Cerebellar cortex (tissue), 1 donor: ENCODE results near the gene SH3D21.

Experiments used
- DNase-seq: peaks from one replicate; pipeline ENCODE4 v3.0.0-alpha.2; 2015; ENCODE audit warnings: low spot score

Gene SH3D21

DNA sequence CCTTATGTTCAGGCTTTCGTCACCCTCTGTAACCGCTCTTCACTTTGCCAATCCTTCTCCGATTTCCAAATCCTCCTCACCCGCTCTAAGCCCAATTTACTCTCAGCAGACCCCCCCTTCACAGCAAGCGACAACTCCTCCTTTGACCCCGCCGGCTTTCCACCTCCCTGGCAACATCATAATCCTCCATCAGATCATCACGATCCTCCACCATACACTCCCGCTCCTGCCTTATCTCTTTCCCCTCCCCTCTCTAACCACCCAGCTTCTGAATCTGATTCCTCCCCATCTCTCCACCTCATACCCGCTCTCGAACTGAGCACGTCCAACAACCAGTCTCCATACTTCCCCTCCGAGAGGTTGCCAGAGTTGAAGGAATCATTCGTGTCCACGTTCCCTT, 24.8 kb downstream of the SH3D21 start:
- DNase-seq = no peak

DNA sequence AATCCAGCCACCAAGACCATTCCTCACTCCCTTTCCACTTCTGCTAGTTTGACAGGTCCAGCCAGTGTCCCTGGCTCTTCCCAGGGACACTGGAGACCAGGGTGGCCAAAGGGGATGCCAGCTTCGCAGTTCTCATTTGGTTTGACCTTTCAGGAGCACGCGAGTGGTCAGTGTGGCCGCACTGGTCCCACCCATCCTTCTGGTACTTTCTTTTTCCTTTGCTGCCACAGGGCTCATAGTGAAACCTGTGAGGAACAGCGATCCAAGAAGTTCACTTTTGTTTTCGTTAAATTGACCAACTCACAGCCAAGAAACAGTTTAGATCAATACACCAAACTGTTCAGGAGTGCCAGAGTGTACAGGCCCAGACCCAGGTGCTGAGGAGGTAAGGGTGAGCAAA, 31.7 kb downstream of the SH3D21 start:
- DNase-seq = no peak

DNA sequence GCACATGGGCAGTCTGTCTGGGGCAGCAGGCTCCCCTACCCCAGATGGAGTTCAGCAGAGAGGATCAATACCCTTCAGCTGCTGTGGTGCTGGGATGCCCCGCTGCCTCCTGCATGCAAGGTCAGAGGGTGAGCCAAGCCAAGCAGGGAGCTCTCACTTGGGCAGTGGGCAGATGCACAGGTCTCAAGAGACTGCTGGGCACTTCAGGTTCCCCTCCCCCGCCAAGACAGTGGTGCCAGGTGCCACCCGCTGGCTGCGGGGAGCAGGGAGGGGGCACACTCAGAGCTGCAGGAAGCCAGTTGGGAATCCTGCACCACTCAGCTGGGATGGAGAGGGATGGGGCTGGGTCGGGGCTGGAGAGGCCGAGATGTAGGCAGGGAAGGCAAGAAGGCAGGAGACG, 33.0 kb downstream of the SH3D21 start:
- DNase-seq = no peak

DNA sequence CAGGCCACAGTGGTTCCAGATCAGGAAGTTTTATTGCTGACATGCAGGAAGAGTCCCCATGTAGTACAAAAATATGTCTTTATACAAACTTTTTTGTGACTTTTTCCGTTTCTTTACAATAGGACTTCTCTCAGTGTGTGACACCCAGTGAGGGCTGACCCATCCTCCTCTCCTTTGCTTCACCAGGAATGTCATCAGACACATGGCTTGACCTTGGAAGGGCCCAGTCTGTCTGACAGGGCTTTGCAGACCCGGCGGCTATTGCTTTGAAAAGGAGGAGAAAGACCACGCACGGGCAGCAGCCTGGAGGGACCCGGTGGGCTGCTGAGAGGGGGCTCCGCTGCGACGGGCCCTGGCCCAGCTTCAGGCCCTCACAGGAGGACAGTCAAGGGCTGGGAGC, 33.4 kb downstream of the SH3D21 start:
- DNase-seq = no peak

DNA sequence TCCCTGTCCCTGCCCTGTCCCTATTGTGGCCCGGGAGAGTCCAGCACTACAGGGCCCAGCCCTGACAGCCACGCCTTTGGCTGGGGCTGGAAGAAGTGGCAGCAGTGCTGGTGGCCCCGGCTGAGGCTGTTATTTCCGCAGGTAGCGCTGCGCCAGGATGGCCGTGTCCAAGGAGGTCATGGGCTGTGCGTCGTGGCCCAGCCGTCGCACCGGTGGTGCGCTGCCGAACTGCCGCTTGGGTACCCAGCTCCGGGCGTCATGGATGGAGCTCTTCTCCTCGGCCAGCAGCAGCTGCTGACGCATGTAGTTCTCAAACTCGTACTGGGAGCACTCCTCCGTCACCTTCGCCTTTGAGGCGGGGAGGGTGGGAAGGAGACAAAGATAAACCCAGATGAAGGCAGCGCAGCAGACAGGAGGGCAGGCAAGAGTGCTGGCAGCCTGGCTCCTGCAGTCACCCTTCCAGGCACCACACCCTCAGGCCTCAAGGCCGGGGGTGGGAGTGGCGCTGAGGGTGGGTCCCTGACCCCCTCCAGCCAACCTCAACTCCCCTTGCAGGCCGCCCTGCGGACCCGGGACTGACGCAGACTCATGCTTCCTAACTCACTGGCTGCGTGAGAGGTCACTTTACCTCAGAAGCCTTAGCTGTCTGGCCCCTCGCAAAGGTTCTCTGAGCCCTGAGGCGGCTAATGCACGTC, 35.6 kb downstream of the SH3D21 start:
- no peak for DNase-seq

DNA sequence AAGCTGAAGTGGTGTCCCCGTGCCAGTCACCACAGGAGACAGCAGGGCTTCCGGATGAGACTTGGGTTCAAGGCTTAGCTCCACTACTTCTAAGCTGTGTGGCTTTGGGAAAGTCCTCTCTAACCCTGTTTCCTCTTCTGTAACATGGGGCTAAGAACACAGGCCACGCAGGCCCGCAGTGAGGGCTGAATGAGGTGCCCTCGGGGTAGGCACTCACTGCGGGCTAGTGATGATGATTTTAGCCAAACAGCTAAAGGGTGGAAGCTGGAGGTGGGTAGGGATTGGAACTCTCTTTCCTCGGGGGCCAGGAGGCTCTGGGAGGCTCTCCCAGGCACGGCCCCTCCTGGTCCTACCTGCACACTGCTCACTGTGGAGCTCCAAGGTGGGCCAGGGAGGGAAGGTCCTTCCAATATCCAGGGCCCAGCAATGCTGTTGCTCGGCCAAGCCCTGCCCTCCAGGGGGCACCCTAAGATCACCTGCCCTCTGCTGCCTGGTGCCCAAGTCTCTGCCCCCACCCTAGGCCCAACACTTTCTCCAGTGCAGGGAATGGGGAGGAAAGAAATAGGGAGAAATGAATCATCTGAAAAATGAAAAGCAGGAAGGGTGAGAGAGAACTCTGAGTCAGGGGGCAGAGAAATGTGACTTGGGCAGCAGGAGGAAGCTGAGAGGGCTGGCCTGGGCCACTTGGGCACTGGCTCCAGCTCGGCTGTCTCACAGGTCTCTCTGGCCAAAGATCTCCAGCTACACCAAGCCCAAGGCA, 36.4 kb downstream of the SH3D21 start:
- DNase-seq = peak; percentile 49

DNA sequence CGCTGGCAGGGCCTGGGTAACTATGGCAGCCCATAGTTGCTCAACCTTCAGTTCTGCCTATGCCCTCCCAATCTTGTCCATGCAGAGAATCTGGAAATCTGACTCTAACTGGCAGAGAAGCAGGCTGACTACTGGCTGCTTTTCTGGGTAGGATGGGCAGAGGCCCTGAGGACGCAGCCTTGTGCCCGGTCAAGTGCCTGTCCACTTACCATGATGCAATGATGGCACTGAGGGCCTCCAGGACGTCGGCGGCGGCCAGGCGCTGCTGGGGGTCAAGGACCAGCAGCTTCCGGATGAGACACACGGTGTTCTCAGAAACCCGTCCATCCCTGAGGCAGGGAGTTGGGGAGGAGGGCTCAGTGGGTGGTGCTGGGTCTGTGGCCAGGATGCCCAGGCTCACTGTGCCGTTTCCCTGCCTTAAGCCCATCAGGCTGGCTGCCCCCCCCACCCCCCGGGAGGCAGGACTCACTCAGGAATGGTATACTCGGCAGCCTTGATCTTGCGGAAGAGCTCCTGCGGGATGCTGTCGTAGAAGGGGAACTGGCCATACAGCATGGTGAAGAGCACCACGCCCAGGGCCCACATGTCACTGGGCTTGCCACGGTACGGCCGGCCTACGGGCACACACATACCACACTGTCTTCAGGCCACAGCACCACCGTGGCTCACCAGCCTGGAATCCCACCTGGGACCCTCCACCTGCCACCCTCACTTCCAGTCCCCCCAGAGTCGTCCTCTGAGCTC, 37.7 kb downstream of the SH3D21 start:
- no peak for DNase-seq

DNA sequence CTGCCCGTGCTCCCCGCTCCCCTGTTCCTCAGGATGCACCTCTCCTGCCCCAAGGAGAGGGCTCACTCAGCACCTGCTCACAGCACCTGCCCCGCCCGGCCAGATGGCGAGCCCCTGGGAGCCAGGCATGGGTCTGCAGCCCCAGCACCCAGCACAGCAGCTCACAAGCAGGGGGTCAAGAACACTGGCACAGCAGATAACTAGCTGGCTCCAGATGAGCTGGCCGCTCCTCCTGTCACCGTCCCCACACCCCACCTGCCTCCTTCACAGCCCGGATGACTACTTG, 38.2 kb downstream of the SH3D21 start:
- no peak for DNase-seq

DNA sequence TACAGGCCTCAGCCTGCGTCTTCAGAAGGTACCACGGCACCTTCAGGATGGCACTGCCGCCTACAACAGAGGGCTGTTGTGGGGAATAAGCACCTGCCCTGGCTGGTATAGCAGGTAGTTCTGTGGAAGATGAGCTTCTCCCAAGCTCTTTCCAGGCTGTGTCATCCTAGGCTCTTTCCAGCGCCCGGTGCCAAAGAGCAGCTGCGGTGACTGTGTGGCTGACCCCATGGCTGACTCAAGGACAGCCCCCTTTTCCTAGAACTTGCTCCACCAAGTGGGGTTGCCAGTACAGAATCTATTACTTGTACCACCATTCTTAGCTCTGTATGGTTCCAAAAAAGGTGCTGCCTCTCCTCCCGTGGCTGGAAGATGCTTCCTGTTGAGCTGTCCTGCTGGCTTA, 39.2 kb downstream of the SH3D21 start:
- DNase-seq = no peak

DNA sequence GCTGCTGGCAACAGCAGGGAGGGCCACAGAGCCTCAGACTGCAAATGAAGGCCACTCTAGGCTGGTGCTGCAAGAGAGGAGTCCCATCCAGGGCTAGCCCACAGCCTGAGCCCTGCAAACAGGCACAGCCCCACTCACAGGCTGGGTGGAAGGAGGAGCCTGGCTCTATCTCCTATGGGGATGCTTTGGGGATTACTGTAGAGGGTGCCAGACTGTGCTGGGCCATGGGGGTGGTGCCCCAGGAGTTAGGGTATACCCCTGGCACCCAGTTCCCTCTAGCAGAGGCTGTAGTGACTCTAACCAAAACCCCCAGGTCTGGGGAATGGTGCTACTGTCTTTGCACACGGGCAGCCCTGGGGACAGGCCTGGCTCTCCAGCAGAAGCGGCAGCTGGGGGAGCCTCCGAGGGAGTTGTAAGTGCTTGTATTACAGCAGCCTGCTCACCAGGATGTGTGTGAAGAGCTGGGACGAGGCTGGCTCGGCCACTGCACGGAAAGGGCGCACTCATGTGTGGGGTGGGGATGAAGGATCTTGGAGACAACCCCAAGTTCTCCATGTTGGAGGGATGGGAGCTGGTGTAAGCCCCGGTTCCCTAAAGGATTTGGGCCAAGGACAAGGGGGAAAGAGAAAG, 40.7 kb downstream of the SH3D21 start:
- DNase-seq = no peak

DNA sequence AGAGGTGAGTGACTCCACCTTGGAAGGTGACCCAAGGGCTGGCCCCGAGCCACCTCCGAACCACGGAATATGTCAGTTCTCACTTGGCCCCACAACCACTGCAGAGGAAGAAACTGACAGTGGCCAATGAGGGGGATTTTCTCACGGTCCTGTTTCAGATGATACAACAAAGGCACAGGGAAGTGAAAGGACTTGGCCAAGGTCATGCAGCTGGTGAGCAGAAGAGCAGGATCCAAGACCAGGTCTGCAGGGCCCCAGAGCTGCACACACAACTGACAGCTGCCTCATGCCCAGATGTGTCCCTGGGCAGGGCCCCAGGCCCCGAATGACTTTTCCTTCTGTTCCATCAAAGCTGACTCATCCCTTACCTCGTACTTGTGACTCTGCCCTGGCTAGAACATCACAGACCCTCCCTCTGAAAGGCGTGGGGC, 43.1 kb downstream of the SH3D21 start:
- DNase-seq = no peak

DNA sequence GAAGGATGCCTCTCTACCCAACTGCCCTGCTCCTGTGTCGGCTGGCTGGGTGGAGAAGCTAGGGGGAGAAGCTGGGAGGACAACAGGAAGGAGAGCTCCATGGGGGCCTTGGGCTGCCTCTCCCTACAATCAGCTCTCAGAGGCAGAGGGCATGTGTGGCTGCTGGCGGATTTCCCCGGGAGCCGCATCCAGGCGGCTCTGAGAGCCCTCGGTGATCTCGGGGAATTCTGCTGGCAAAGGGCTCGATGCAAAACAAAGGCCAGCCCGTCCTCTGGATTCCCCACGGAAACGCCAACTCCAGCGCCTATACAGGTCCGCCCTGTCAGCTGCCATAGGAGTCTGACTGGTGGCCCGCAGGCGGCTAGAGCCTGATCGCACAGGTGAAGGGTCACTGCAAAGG, 43.7 kb downstream of the SH3D21 start:
- no peak for DNase-seq

DNA sequence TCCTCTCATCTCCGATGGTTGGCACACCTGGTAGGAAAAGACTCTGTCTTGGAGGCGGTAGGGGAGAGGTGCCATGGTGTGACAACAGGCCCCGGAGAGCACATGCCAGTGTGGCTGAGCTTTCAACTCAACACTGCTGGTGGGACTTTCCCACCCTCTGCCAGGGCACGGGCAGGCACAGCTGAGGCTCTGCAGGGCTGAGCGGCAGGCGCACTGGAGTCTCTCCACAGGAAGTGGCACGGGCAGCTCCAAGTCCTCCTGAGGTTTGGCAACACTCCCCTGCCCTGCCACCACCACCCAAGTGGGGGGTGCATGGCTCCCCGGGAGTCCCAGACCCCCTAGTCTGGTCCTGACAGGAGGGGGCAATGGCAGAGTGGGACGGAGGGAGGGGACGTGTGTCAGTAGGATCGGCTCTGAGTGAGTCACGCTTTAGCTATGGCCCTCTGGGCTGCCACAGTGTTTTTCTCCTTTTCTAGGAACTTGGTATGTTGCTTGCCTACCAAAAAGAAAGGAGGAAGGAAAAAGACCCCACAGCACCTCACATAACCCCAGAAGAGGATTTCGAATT, 44.6 kb downstream of the SH3D21 start:
- no peak for DNase-seq

DNA sequence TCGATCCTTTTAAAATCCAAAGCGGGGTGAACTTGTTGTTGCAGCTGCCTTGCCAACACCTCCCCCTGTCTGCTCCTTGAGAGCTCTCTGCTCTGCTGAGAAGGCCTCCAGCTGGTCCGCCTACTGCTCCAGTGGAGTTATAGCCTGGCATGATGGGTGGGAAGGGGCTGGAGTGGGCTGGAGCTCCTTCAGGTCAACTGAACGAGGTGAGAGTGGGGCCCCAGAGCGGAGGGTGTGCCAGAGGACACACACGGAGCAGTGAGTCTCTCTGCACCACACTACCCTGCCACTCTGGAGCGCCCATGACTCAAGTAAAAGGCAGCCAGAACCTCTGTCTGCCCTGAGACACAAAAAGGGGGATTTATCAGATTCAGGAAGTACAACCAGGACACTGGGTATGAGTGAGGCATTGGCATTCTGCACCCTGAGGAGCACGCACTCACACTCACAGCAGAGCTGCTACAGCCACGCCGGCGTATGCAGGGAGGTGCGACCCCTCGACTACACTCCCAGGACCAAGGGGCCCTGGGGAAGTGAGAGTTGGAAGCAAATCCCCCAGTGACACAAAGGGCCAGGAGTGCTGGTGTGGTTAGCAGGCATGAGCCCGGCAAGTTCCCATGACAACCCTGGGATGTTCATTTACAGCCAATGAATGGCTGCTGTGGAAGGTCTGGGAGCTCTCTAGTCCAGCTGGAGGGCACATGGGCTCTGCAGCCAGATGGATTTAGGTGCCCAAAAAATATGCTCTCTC, 45.2 kb downstream of the SH3D21 start:
- no peak for DNase-seq

DNA sequence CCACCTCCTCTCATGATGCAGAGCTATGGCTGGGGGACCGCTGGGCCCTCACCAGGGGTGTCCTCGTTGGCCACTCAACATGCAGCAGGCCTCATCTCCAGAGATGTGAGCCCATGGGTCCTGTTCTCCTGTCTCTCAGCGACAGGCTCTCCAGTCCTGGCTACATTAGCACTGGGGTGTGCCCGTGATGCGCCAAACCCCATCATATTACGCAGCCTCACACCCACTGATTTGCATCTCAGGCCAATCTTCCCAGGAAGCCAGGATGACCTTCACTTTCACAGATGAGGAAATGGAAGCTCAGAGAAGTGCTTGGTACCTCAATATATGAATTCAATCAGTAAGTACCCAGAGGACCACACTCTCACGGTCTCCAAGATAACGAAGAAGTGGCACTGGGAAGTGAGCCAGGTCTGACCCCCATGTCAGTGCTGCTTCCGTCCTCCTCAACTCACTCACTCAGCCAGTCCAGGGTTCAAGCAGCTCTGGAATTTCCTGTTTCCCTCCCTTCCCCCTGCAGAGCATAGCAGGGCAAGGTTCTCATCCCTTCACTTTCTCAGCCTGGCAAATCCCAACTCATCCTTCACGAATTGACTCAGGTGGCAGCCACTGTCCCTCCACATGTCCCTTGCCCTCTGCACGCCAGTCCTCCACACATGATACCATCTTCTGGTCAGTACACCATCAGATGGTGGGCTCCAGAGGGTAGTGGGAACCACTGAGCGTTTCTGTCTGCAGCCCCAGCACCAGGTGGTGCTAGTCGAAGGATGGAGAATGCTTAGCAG, 46.1 kb downstream of the SH3D21 start:
- no peak for DNase-seq

DNA sequence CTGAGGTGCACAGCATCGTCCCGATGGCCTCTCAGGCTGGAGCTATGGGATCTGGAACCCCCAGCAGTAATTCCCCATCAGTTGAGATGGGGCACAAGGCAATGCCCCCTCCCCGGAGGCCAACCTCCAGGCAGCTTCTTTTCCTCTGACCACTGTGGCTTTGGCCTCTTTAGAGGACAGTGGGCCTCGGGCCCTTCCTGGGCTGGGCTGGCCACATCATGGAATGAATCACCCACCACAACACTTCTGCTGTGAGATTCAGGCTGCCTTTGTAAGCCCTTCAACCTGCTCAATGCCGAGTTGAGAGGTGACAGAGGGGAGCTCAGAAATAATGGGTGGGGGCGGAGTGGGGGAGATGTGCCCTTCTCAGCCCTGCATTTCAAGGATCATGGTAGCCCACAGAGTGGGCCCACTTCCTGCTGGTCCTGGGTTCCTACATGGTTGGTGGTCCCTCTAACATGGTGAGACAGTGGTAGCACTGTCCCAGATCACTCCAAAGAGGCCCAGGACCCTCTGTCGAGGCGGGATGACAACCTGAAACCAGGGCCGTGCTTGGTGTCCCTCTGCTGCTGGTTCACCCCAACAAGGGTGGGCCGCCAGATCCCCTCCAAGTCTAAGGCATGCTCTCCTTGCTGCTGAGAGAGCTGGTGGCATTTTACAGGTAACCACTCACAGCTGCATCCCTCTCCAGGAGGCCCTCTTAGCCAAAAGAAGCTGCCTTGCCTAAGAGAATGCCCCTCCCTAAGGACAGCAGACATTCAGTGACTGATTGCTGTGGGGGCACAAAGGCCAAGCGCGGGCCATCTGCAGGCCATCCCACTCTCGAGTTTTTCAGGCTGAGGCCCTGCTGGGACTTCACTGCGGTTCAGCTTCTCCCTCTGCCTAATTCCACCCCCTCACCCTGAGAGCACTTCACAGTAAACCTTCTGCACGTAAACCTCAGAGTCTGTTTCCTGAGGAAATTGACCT, 47.0 kb downstream of the SH3D21 start:
- DNase-seq = no peak

DNA sequence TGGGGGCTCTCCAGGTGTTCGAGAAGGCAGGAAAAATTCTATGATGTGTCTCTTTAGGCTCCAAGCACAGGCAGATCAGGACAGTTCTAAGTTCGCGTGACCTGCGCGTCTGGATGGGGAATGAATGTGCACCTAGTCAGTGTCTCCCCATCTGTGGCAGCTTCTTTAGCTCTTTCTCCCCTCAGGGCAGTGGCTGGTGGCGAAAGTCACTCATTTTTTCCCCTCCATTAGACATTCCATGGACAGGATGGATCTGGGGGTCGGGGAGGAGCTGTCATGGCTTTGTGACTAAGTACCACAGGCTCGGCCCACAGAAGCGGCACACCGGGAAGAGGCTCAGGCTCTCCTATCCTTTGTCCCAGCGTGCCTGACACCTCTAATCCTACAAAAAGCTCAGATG, 48.3 kb downstream of the SH3D21 start:
- DNase-seq = no peak

DNA sequence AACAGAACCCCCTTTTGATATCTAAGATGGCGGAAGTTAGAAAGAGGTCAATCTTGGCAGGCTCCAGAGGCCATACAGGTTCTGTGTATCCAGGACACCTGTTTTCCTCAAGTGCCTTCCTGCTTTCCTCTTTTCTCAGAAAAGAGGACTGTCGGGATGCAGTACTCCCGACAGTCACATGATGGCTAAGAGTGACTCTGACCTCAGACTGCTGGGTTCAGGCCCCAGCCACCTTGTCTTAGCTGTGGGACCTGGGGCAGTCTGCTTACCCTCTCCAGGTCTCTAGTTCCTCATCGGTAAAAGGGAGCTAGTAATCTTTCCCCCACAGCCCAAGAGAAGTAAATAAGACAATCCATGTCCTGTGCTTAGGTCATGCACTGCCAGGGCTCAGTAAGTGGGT, 49.6 kb downstream of the SH3D21 start:
- no peak for DNase-seq

DNA sequence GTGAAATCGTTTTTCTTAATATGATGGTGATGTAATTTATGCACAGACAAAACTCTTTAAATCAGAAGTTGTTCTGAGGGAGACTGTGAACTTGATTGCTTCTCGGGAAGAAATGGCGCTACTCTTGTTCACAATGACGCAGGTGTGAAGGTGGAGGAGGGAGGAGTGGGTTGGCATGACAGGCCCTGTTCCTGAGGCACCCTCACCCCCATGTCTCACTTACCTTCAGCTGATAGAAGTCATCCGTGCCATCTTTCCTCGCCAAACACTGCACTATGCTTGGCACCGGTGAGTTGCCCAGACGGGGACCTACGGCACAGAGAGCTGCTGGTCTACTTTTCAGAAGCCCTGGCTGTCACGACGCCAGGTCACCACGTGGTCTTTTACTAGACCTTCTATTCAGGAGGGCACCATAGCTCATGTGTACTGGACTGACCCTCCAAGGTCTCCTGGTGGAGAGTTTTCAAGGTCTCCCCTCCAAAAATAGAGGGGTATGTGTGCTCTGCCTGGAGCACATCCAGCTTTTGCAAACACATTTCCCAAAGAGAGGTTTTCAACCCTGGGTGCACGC, 52.4 kb downstream of the SH3D21 start:
- DNase-seq = no peak
